SK-N-SH treated with all-trans-retinoic acid at 6 μM for 48 hours (cell line): Measurements from ENCODE around the gene FBXO10.

ENCODE experiments used
- ARNTL ChIP-seq: fragments of 450-650 bp; formaldehyde crosslinking; IDR thresholded peaks from 2 replicates; pipeline ENCODE4 v1.5.0; 2020; ENCODE audit warnings: low read depth, mild to moderate bottlenecking, moderate library complexity, borderline replicate concordance
- ESRRG ChIP-seq: fragments of 250-450 bp; sonication (Bioruptor Pico); IDR thresholded peaks from 2 replicates; pipeline ENCODE4 v1.6.1; 2021; ENCODE audit warnings: mild to moderate bottlenecking
- ISL1 ChIP-seq: fragments of 250-450 bp; sonication (Bioruptor Pico); IDR thresholded peaks from 2 replicates; pipeline ENCODE4 v2.1.2; 2022; ENCODE audit warnings: mild to moderate bottlenecking, moderate library complexity
- OSR1 ChIP-seq: fragments of 250-450 bp; sonication (Bioruptor Pico); IDR thresholded peaks from 2 replicates; pipeline ENCODE4 v1.8.0; 2022; ENCODE audit warnings: moderate library complexity, mild to moderate bottlenecking, inconsistent platforms
- PPARA ChIP-seq: fragments of 250-450 bp; sonication (Bioruptor Pico); IDR thresholded peaks from 2 replicates; pipeline ENCODE4 v1.5.0; 2020; ENCODE audit warnings: mild to moderate bottlenecking, borderline replicate concordance
- SNAI2 ChIP-seq: fragments of 250-450 bp; sonication (Bioruptor Pico); IDR thresholded peaks from 2 replicates; pipeline ENCODE4 v1.5.0; 2020; ENCODE audit warnings: mild to moderate bottlenecking, moderate library complexity
- TCF4 ChIP-seq: fragments of 250-450 bp; sonication (Bioruptor Pico); IDR thresholded peaks from 2 replicates; pipeline ENCODE4 v1.8.0; 2021; ENCODE audit warnings: mild to moderate bottlenecking, moderate library complexity, borderline replicate concordance
- ZFP3 ChIP-seq: fragments of 250-450 bp; sonication (Bioruptor Pico); IDR thresholded peaks from 2 replicates; pipeline ENCODE4 v1.5.0; 2020; ENCODE audit warnings: mild to moderate bottlenecking, moderate library complexity
- ZFP30 ChIP-seq: fragments of 450-650 bp; formaldehyde crosslinking; IDR thresholded peaks from 2 replicates; pipeline ENCODE4 v1.5.0; 2022; ENCODE audit warnings: mild to moderate bottlenecking, moderate library complexity
- ZNF565 ChIP-seq: fragments of 450-650 bp; formaldehyde crosslinking; conservative IDR thresholded peaks from 2 replicates; pipeline ENCODE4 v1.5.0; 2020; ENCODE audit warnings: low read depth, mild to moderate bottlenecking, moderate library complexity
- TF ChIP-seq, protein P1 (sequence below): fragments of 250-450 bp; sonication (Bioruptor Pico); IDR thresholded peaks from 2 replicates; pipeline ENCODE4 v1.5.1; 2020; ENCODE audit warnings: low read depth, mild to moderate bottlenecking, moderate library complexity
- TF ChIP-seq, protein P2 (sequence below): fragments of 250-450 bp; sonication (Bioruptor Pico); IDR thresholded peaks from 2 replicates; pipeline ENCODE4 v1.8.0; 2021; ENCODE audit warnings: low read depth, mild to moderate bottlenecking, moderate library complexity, borderline replicate concordance
- TF ChIP-seq, protein P3 (sequence below): fragments of 250-450 bp; sonication (Bioruptor Pico); IDR thresholded peaks from 2 replicates; pipeline ENCODE4 v1.5.0; 2020; ENCODE audit warnings: mild to moderate bottlenecking, moderate library complexity
- TF ChIP-seq, protein P4 (sequence below): fragments of 250-450 bp; sonication (Bioruptor Pico); IDR thresholded peaks from 2 replicates; pipeline ENCODE4 v1.5.1; 2021; ENCODE audit warnings: mild to moderate bottlenecking, moderate library complexity

DNA sequence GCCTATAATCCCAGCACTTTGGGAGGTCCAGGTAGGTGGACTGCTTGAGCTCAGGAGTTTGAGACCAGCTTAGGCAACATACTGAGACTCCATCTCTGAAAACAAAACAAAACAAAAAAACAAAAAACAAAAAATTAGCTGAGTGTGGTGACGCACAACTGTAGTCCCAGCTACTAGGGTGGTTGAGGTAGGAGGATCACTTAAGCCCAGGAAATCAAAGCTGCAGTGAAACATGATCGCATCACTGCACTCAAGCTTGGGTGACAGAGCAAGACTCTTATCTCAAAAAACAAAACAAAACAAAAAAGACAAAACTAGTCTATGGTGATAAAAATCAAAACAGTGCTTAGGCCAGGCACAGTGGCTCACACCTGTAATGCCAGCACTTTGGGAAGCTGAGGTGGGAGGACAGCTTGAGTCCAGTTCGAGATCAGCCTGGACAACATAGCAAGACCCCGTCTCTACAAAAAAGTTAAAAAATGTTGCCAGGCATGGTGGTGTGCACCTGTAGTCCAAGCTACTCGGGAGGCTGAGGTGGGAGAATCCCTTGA is 28.8 kb downstream of the FBXO10 start:
- TF ChIP-seq ZNF565 (no peak), ESRRG (CRISPR knock-in tag) (no peak), SNAI2 (CRISPR knock-in tag) (no peak), PPARA (no peak), ZFP30 (no peak), ARNTL (CRISPR knock-in tag) (no peak), ZFP3 (CRISPR knock-in tag) (no peak), TCF4 (CRISPR knock-in tag) (no peak), OSR1 (no peak), ISL1 (CRISPR knock-in tag) (no peak)
- TF ChIP-seq, protein P1, sequence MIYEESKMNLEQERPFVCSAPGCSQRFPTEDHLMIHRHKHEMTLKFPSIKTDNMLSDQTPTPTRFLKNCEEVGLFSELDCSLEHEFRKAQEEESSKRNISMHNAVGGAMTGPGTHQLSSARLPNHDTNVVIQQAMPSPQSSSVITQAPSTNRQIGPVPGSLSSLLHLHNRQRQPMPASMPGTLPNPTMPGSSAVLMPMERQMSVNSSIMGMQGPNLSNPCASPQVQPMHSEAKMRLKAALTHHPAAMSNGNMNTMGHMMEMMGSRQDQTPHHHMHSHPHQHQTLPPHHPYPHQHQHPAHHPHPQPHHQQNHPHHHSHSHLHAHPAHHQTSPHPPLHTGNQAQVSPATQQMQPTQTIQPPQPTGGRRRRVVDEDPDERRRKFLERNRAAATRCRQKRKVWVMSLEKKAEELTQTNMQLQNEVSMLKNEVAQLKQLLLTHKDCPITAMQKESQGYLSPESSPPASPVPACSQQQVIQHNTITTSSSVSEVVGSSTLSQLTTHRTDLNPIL (CRISPR knock-in tag) = no peak
- TF ChIP-seq, protein P2, sequence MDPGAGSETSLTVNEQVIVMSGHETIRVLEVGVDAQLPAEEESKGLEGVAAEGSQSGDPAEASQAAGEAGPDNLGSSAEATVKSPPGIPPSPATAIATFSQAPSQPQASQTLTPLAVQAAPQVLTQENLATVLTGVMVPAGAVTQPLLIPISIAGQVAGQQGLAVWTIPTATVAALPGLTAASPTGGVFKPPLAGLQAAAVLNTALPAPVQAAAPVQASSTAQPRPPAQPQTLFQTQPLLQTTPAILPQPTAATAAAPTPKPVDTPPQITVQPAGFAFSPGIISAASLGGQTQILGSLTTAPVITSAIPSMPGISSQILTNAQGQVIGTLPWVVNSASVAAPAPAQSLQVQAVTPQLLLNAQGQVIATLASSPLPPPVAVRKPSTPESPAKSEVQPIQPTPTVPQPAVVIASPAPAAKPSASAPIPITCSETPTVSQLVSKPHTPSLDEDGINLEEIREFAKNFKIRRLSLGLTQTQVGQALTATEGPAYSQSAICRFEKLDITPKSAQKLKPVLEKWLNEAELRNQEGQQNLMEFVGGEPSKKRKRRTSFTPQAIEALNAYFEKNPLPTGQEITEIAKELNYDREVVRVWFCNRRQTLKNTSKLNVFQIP (CRISPR knock-in tag) = no peak
- TF ChIP-seq, protein P3, sequence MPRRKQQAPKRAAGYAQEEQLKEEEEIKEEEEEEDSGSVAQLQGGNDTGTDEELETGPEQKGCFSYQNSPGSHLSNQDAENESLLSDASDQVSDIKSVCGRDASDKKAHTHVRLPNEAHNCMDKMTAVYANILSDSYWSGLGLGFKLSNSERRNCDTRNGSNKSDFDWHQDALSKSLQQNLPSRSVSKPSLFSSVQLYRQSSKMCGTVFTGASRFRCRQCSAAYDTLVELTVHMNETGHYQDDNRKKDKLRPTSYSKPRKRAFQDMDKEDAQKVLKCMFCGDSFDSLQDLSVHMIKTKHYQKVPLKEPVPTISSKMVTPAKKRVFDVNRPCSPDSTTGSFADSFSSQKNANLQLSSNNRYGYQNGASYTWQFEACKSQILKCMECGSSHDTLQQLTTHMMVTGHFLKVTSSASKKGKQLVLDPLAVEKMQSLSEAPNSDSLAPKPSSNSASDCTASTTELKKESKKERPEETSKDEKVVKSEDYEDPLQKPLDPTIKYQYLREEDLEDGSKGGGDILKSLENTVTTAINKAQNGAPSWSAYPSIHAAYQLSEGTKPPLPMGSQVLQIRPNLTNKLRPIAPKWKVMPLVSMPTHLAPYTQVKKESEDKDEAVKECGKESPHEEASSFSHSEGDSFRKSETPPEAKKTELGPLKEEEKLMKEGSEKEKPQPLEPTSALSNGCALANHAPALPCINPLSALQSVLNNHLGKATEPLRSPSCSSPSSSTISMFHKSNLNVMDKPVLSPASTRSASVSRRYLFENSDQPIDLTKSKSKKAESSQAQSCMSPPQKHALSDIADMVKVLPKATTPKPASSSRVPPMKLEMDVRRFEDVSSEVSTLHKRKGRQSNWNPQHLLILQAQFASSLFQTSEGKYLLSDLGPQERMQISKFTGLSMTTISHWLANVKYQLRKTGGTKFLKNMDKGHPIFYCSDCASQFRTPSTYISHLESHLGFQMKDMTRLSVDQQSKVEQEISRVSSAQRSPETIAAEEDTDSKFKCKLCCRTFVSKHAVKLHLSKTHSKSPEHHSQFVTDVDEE = no peak
- TF ChIP-seq, protein P4, sequence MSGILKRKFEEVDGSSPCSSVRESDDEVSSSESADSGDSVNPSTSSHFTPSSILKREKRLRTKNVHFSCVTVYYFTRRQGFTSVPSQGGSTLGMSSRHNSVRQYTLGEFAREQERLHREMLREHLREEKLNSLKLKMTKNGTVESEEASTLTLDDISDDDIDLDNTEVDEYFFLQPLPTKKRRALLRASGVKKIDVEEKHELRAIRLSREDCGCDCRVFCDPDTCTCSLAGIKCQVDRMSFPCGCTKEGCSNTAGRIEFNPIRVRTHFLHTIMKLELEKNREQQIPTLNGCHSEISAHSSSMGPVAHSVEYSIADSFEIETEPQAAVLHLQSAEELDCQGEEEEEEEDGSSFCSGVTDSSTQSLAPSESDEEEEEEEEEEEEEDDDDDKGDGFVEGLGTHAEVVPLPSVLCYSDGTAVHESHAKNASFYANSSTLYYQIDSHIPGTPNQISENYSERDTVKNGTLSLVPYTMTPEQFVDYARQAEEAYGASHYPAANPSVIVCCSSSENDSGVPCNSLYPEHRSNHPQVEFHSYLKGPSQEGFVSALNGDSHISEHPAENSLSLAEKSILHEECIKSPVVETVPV (CRISPR knock-in tag) = no peak
